Measurements from ENCODE around the gene NIFK.
A peak's percentile ranks its signal among the peaks of the same experiment; 100 is the strongest.

NIFK gene

DNA sequence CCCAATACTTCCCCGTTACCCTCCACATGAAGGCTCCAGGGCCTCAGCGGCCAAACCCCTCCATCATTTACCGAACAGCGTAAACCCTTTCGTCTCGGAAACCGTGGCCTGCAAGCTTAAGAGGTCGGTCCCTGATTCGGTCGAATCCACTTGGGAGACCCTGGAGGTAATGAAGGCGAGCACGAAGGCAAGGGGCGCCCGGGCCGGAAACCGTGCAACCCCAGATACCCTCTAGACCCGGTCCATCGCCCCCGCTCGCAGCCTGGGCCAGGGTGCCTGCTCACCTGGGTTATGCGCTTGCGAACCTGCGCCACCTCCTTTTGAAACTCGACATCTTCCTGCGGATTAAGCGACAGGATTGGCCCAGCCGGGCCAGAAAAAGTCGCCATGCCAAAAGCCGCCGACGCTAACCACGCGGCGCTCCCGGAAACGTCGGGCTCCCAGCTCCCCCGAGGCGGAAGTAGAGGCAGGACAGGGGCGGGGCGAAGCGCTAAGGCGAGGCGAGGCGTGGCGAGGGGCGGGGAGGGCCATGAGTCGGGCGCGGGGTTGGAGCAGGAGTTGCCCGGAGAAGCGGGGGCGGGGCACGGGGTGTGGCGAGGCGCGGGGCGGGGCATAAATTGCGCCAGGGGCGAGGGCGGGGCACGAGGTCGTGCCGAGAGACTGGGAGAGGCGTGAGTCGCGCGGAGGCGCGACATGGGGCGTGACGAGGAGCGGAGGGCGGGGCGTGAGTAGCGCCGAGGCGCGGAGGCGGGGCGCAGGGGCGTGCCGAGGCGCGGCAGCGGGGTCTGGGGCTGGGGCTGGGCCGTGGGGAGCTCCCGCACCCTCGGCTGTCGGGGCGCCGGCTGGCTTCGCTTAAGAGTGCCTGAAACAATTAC, at the start of gene NIFK:
Gene NIFK (minus strand): TSS at position 414 of the 875 bp plus-strand sequence. CDS start 25 bp downstream, at position 389.
- no peak for TF ChIP-seq FOXM1 (IDR thresholded peaks at IDR 0.05; ENCODE audit: borderline replicate concordance, low read depth)
- TF ChIP-seq, protein P1, sequence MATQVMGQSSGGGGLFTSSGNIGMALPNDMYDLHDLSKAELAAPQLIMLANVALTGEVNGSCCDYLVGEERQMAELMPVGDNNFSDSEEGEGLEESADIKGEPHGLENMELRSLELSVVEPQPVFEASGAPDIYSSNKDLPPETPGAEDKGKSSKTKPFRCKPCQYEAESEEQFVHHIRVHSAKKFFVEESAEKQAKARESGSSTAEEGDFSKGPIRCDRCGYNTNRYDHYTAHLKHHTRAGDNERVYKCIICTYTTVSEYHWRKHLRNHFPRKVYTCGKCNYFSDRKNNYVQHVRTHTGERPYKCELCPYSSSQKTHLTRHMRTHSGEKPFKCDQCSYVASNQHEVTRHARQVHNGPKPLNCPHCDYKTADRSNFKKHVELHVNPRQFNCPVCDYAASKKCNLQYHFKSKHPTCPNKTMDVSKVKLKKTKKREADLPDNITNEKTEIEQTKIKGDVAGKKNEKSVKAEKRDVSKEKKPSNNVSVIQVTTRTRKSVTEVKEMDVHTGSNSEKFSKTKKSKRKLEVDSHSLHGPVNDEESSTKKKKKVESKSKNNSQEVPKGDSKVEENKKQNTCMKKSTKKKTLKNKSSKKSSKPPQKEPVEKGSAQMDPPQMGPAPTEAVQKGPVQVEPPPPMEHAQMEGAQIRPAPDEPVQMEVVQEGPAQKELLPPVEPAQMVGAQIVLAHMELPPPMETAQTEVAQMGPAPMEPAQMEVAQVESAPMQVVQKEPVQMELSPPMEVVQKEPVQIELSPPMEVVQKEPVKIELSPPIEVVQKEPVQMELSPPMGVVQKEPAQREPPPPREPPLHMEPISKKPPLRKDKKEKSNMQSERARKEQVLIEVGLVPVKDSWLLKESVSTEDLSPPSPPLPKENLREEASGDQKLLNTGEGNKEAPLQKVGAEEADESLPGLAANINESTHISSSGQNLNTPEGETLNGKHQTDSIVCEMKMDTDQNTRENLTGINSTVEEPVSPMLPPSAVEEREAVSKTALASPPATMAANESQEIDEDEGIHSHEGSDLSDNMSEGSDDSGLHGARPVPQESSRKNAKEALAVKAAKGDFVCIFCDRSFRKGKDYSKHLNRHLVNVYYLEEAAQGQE (IDR thresholded peaks at IDR 0.05; ENCODE audit: low read depth) = no peak
- TF ChIP-seq TAF1 (IDR thresholded peaks at IDR 0.05; ENCODE audit: low read depth) = peak; percentile 83
- TF ChIP-seq, protein P2, sequence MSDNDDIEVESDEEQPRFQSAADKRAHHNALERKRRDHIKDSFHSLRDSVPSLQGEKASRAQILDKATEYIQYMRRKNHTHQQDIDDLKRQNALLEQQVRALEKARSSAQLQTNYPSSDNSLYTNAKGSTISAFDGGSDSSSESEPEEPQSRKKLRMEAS (IDR thresholded peaks at IDR 0.05) = peak; percentile 97
- TF ChIP-seq CEBPB (IDR thresholded peaks at IDR 0.05) = no peak
- no peak for TF ChIP-seq TEAD4 (IDR thresholded peaks at IDR 0.05)
- no peak for TF ChIP-seq USF1 (IDR thresholded peaks at IDR 0.05)
- TF ChIP-seq EGR1 (IDR thresholded peaks at IDR 0.05) = peak; percentile 35; the same call in 1 of the 2 replicates
- TF ChIP-seq YY1 (IDR thresholded peaks at IDR 0.05; ENCODE audit: low read depth) = peak; percentile 71; the same call in 1 of the 2 replicates
- no peak for TF ChIP-seq TCF12 (IDR thresholded peaks at IDR 0.05; ENCODE audit: low read depth)
- no peak for TF ChIP-seq EP300 (IDR thresholded peaks at IDR 0.05; ENCODE audit: borderline replicate concordance)
- peak; percentile 39; the same call in 1 of the 2 replicates for TF ChIP-seq ZBTB7A (IDR thresholded peaks at IDR 0.05; ENCODE audit: low read depth)

DNA sequence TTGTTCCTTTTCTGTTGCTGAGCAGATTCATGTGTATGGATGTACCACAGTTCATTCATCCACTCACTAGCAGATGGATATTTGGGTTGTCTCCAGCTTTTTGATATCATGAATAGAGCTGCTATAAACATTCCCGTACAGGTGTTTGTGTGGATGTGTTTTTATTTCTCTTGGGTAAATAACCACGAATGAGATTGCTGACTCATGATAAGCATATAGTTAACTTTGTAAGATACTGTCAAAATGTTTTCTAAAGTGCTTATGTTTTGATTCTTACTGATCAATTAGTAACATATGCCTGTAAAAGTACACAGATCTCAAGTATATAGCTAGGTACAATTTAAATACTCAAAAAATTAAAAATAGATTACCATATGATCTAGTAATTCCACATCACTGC, 46.5 kb upstream of the NIFK start:
- TF ChIP-seq NFIC (IDR thresholded peaks at IDR 0.05) = no peak
- TF ChIP-seq EGR1 (IDR thresholded peaks at IDR 0.05) = no peak

- TF ChIP-seq YY1 (IDR thresholded peaks at IDR 0.05; ENCODE audit: low read depth) (no peak), RAD21 (IDR thresholded peaks at IDR 0.05; ENCODE audit: low read depth) (no peak), CREB1 (IDR thresholded peaks at IDR 0.05; ENCODE audit: low read depth) (no peak), CEBPB (IDR thresholded peaks at IDR 0.05) (no peak)
Observed at GRCh38 chr2:121778741-121779487, 42.2 kb upstream of the NIFK start.

- TF ChIP-seq ZBTB7A (IDR thresholded peaks at IDR 0.05; ENCODE audit: low read depth) (no peak), NFIC (IDR thresholded peaks at IDR 0.05) (peak; percentile 44; the same call in 1 of the 2 replicates), USF1 (IDR thresholded peaks at IDR 0.05) (no peak)
Observed at GRCh38 chr2:121777699-121778058, 41.0 kb upstream of the NIFK start.

DNA sequence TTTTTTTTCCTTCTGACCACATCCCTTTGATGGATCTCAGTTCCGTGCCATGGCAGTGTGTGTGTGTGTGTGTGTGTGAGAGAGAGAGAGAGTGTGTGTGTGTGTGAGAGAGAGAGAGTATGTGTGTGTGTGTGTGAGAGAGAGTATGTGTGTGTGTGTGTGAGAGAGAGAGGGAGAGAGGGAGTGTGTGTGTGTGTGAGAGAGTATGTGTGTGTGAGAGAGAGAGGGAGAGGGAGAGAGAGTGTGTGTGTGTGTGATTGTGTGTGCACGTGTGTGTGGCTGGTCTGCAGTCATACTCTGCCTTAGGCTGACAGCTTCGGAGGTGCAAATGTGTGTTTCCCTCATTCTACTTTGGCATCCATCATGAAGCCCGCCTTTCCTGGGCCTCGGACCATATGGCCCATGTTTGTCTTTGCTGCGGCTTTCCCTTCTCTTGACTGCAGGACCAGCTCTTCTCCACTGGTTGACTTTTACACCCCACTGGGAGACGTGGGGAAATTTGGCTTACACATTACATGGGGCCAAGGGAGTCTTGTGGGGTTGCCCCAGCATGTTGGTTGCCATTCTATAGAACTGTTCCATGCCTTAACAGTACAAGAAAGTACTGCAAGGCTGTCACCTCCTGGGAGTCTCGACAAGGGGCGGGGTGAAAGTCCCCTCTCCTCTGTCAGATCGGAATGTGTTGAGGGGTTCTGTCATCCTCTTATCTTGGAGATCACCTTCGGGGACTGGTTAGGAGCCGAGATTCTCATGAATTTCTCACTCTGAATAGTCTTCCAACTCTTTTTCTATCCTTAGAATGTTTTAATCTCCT, 40.4 kb upstream of the NIFK start:
- no peak for TF ChIP-seq FOXM1 (IDR thresholded peaks at IDR 0.05; ENCODE audit: borderline replicate concordance, low read depth)
- no peak for TF ChIP-seq TAF1 (IDR thresholded peaks at IDR 0.05; ENCODE audit: low read depth)
- TF ChIP-seq USF1 (IDR thresholded peaks at IDR 0.05) = no peak
- TF ChIP-seq NFIC (IDR thresholded peaks at IDR 0.05) = no peak
- TF ChIP-seq TCF12 (IDR thresholded peaks at IDR 0.05; ENCODE audit: low read depth) = no peak
- no peak for TF ChIP-seq EP300 (IDR thresholded peaks at IDR 0.05; ENCODE audit: borderline replicate concordance)
- TF ChIP-seq CREB1 (IDR thresholded peaks at IDR 0.05; ENCODE audit: low read depth) = no peak
- no peak for TF ChIP-seq RAD21 (IDR thresholded peaks at IDR 0.05; ENCODE audit: low read depth)
- no peak for TF ChIP-seq EGR1 (IDR thresholded peaks at IDR 0.05)
- no peak for TF ChIP-seq YY1 (IDR thresholded peaks at IDR 0.05; ENCODE audit: low read depth)
- no peak for TF ChIP-seq CEBPB (IDR thresholded peaks at IDR 0.05)
- TF ChIP-seq, protein P2 (IDR thresholded peaks at IDR 0.05) = no peak
- TF ChIP-seq, protein P1 (IDR thresholded peaks at IDR 0.05; ENCODE audit: low read depth) = no peak
- no peak for TF ChIP-seq TEAD4 (IDR thresholded peaks at IDR 0.05)
- no peak for TF ChIP-seq ZBTB7A (IDR thresholded peaks at IDR 0.05; ENCODE audit: low read depth)

Data from Ishikawa (cell line).